Measurements from ENCODE around the gene TEDDM1.

GRCh38 chr1:182386980-182387379 lies 13.5 kb downstream of the TEDDM1 start:
- TF ChIP-seq TAF1 (IDR thresholded peaks at IDR 0.05; ENCODE audit: borderline replicate concordance, low read depth, low read length) (no peak), POLR2AphosphoS5 (IDR thresholded peaks at IDR 0.05; ENCODE audit: low read depth, low read length) (no peak)

Data from GM12892 (cell line).